Activated effector memory CD4-positive, alpha-beta T cell treated with Interleukin-2 at 50 U/mL for 16 hours (primary cell): Measurements from ENCODE around the gene MAPKAP1.

Experiments
- DNase-seq: peaks from one replicate; pipeline ENCODE4 v3.0.0-alpha.2; 2020

Gene MAPKAP1

DNA sequence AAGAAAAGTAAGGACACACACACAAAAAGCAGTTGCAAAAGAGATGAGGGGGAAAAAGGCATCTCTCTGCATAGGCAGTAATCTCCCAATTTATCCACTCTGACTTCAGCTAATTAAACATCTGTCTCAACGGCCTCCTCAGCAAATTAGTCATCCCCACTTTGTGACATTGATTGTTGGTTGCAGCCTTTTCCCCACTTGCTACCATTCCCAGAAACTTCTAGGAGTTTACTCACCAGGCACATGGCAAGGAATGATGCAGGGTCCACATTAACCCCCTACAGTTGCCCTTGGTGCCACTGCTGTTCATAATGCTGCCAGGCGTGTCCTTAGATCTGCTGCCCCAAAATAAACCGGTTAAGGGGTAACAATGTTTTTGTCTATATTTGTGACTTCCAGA is 174.6 kb downstream of the MAPKAP1 start:
- DNase-seq, result no peak

GRCh38 chr9:125529589-125530515 is 177.2 kb downstream of the MAPKAP1 start:
- no peak for DNase-seq

DNA sequence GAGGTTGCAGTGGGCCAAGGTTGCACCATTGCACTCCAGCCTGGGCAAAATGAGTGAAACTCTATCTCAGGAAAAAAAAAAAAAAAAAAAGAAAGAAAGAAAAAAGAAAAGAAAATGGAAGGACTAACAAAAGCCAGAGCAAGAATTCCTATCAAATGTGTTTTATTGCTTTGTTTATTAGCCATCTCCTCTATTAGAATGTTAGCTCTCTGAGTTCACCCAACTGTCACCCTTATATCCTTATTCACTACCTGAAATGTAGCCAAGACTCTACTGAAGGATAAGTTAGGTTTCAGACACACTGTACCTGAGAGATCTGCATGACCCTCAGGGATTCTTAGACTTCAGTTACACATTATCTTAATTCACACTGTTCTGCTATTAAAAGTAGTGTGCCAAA is 177.9 kb downstream of the MAPKAP1 start:
- DNase-seq, result no peak

GRCh38 chr9:125527471-125528002 is 179.5 kb downstream of the MAPKAP1 start:
- DNase-seq, result no peak

- DNase-seq, result no peak
These were observed 180.9 kb downstream of the MAPKAP1 start for GRCh38 chr9:125525921-125526631.

DNA sequence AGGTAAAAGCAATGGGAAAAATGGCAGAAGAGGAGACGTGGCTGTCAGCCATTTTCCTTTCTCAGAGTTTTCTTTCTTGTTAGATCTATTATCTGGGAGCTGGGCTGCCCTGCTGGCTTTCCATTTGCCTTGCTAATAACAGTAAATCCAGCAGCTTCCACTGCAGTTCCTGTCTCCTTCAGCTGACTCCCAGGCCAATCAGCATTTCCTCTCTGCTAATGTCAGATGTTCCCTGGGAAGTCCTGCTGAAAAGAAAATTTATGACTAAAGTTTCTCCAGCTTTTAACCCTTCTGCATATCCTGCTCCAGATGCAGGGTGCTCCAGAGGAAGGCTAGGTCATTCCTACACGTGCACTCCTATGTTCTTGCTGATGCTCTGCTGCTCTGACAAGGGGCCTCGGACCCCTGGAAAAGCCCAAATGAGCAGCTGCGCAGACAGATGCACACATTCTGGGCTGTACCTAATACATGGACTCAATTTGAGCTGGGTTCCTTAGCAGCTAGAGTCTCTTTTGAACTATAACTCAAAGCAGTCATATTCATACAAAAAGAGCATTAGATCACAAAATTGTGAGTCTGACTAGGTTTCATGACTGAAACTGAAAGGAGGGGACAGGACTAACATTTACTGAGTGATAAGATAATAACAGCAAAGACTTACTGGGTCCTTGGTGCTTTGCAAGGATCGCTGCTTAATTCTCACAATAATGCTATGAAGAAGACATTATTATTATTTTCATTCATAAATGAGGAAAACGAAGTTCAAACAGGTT is 182.2 kb downstream of the MAPKAP1 start:
- DNase-seq, result no peak

DNA sequence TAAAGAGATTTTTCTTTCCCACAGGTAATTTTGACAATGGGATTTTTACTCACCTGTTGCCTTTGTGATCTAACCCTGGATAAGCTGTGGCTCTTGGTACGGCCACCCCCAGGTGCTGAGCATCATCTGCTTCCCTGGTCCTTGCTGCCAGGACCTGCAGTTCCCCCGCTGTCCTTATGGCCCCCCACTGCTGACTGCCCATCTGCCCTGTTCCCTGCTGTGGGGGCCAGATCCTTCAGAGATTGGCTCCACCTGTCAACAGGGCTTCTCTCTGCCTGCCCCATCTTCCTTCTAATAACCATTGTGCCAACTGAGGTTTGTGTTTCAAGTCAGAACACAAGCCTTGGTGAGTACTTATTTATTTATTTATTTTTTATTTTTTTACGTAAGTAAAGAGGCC is 183.3 kb downstream of the MAPKAP1 start:
- no peak for DNase-seq

DNA sequence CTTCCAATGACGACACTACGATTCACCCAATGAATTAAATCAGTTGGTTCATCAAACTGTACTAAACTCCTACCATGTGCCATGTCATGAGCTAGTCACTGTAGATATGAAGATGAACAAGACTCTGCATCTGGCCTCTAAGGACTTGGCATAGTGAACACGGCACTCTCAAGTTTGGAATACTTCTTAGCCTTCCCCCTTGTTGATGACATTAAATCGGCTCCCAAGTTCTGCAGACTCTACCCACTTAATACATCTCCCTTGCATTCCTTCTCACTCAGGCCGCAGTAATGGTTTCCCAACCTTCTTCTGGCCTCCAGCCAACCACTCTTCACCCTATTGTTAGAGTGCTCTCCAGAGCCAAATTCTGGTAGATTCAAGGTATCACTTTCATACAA is 184.7 kb downstream of the MAPKAP1 start:
- no peak for DNase-seq

DNA sequence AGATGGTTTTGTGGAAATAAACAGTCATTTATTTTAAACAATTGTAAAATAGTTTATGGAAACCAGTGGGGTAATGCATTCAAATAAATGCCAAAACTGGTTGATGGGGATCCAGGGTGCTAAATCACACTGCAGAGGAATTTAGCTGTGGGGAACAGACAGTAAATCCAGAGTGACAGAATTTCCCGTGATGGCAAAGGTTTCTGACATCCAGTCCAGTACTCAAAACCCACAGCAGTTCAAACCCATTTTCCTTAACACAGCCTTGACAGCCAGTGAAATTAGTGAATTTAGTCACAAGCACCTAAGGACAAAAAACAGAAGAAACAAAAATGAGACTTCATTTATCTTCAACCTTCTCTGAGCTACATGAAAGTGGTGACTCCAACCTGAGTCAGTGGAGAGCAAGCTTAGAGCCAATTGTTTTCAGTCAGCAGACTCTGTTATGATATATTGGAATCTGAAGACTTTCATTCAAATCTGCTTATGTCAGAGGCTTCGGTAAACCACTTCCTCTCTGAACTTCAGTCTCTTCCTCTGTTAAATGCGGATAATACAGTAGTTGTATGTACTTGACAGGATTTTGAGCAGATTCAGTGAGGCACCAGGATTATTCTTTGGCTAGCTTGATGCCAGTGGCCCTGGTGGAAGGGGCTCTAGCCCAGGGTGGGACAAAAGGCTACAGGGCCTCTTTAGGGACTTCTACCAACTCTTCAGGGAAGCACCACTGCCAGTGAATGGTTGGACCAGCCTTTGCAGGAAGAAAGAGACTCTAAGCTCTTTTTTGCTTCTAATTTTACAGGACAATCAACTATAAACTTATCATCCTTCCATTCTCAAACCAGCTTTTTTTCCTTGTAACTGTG is 185.3 kb downstream of the MAPKAP1 start:
- DNase-seq, result no peak

DNA sequence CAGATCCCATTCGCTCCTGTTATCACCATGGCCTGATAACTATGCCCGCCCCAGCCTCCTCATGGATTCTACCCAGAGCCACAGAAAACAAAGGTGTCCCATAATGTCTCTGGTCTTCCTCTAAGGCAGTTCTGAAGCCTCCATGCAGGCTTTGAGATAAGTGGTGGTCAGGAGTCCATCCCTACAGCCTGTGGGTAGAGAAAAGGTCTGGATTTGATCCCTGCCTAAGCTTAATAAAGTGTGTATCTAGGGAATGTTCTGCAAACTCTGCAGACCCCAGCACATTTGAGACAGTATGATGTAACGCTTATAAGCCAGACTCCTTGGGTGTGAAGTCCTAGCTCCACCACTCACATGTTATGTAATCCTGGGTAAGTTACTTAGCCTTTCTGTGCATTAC is 187.3 kb downstream of the MAPKAP1 start:
- no peak for DNase-seq

DNA sequence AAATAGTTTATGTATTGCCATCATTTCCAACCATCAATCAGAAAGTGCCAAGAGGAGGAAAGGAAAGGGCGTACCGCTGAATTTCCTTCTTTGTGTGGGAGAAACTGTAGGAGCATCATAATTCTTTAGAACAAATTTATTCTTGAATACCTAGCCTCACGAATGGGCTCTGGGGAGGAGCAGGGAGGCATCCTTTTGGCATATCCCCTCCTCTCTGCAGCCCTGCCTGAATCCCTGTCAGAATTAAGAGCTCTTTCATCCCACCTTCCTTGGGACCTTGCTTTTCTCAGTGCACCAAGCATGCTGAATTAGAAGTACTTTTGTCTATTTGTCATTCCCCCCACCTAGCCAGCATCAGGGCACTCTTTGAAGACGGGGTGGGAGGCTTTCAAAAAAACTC is 189.4 kb downstream of the MAPKAP1 start:
- no peak for DNase-seq

DNA sequence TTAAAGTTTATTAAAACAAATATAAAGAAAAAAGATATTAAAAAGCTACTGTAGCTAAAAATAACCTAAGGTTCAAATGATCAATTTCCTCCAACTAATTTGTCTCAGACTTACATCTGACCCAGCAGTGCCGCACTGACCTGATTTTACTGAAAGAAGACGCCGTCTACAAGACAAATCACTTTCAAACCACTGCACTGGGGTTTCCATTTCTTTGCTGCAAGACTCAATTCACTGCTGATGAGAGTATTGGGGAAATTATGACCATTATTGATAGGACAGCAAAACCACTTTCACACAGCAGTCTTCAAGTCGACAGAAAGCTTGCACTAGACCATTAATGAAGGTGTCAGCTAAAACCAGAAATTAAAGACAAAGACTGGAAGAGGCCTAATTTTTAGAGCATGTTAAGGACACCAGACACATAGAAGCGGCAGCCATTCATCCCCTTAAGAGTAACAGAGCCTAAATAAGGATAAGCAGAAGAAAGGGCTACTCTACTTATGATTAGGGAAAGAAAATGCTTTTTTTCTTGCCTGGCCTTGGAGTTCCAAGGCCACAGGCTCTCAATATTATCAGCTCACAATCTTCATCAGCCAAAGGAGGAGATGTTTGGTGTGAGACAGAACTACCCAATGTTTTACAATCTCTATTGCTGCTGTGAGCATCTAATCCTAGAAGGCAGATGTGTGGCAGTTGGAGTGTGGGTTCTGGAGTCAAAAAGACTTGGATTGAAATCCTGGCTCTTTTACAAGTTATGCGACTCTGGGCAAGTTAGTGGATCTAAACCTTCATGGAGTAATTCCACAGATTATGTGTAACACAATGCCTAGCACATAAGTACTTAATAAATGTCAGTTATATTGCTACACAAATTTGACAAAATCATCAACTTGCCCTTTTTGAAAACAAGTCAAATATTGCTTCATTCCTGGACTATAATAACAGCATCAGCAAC is 190.7 kb downstream of the MAPKAP1 start:
- DNase-seq, result no peak

DNA sequence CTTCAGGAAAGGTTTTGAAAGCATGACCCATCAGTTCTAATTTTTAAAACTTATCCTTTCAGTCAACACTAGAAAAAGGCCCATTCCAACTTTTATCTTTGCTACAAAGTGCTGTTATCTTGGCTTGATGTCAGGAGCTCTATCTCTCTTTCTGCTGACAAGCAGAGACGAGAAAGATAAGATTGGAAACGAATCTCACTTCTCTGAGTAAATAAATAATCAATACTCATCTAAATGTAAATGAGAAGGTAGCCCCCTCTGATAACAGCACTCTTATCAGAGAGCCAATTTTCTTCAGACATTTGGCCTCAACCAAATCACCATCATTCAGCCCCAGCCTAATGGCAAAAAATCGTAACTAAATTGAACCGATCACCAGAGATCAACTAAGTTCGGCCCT is 191.7 kb downstream of the MAPKAP1 start:
- DNase-seq, result no peak

DNA sequence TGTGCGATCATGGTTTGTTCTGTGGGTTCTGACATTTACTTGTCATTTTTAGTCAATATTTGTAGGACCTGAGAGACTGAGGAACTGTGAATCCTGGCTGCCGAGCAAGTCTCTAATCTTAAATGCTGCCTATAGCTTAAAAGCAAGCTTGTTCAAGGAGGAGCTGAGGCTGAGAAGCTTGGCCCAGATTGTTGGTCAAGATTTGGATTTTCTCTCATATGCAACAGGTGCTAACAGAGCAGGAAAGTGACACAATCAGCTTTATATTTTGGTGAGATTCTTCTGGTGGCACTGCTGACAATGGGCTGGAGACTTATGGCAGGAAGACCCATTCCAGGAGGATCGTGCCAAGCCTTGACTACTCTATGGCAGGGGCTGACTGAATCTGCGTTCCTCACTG is 192.5 kb downstream of the MAPKAP1 start:
- no peak for DNase-seq

GRCh38 chr9:125513668-125514413 is 193.2 kb downstream of the MAPKAP1 start:
- DNase-seq, result no peak

DNA sequence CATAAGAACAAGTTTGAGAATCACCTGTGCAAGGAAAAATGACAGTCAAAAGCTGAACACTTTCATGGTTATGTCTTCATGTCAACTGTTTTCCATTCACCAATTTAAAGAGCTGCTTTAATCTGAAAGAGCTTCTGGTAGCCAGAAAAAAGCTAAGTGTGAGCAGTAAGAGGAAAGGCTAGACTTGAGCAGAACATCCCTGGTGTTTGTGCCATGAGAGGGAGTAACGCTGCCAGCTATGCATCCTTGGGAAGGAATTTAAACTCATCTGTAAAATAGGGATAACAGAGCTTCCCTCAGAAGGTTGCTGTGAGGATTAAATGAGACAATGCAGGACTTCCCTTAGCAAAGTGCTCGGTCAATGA is 193.7 kb downstream of the MAPKAP1 start:
- no peak for DNase-seq

DNA sequence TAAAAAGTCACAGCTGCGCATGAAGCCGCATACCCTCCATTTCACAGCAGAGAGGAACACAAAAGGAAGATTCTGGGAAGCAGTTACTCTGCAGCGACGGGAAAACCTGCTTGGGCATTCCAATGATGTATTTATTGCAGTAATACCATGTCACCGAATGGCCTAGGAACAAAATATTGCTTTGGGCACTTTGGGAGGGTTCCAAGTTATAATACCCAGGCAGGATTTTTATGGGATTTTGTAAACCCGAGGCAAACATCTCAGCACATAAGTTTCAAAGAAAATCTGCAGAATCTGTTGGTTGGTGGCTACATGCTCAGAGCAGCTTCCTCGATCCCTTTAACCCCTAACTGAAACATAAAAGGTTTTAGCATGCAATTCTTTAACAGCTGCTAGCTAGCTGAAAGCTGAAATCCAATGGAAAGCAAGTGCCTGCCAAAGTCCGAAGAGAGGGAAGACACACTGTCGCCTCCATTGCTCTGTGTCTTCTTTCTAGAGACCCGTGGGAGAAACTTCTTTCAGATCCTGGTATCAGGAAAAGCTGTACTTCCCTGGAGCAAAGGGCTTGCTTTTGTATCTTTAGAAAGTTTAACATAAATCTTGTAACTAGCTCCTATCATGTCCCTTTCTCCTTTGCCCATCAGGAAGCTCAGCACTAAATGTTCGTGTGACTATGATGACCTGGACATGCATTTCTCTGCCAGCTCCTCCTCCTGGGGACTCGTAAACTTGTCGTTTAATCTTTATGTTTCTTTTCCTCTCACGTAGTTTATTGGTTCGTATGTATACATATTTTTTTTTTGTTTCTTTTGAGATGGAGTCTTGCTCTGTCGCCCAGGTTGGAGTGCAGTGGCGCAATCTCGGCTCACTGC is 195.0 kb downstream of the MAPKAP1 start:
- DNase-seq, result no peak

- DNase-seq, result no peak
These were observed 196.0 kb downstream of the MAPKAP1 start for GRCh38 chr9:125510980-125511379.

DNA sequence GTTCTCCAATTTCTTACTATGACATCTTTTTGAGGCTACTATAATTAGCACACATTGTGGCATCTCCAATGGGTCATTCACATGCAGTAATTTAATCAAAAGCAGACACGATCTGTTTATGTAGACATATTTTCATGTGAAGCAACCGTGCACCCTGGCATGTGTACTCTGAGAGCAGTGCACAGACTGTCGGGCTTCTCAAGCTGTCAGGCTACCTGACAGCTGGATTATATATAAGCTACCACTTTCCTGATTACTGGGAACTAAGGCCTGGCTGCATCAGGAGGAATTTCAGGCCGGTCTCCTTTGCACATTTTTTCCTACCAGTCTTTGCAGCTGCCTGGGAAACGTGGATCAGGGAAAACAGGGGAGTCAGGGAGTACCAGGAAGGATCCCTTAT is 197.5 kb downstream of the MAPKAP1 start:
- DNase-seq, result no peak
